CD4-positive, alpha-beta T cell treated with Interleukin-15 for 1 hour (primary cell): Measurements from ENCODE around the gene CKS1B.
A peak's percentile ranks its signal among the peaks of the same experiment; 100 is the strongest.
"Not testable (repeated sequence)": the region's sequence is repeated elsewhere in the genome, so short reads cannot be mapped to it uniquely, and the experiment has no call there.

Experiments
- DNase-seq: peaks from one replicate; pipeline ENCODE4 v3.0.0-alpha.2; 2020

Gene CKS1B

GRCh38 chr1:154966111-154966510 is 8.4 kb upstream of the CKS1B start:
- no peak for DNase-seq

GRCh38 chr1:154967331-154967950 is 7.0 kb upstream of the CKS1B start:
- DNase-seq: no peak

GRCh38 chr1:154968731-154969130 is 5.8 kb upstream of the CKS1B start:
- DNase-seq: no peak

GRCh38 chr1:154969246-154969645 is 5.2 kb upstream of the CKS1B start:
- DNase-seq: no peak

- no peak for DNase-seq
Measured at GRCh38 chr1:154969860-154970452, 4.5 kb upstream of the CKS1B start.

GRCh38 chr1:154970631-154971340 is 3.7 kb upstream of the CKS1B start, which contains the start of gene SHC1:
SHC1 (minus strand) TSS chr1:154970747; CDS start chr1:154970526, 221 bp downstream.
- peak; percentile 67 for DNase-seq

GRCh38 chr1:154971341-154971998 is 3.0 kb upstream of the CKS1B start:
- DNase-seq: no peak

GRCh38 chr1:154972213-154972516 is 2.3 kb upstream of the CKS1B start:
- no peak for DNase-seq

- DNase-seq: no peak
Measured at GRCh38 chr1:154972517-154973343, 1.8 kb upstream of the CKS1B start.

- DNase-seq: peak; percentile 93
Measured at GRCh38 chr1:154973344-154974101, 958 bp upstream of the CKS1B start.

GRCh38 chr1:154974808-154975408 is 427 bp downstream of the CKS1B start:
- DNase-seq: peak; percentile 96

GRCh38 chr1:154975409-154976059 is 1.1 kb downstream of the CKS1B start:
- DNase-seq: peak; percentile 58

GRCh38 chr1:154977762-154978161 is 3.3 kb downstream of the CKS1B start:
- DNase-seq: not testable (repeated sequence)

- no peak for DNase-seq
Measured at GRCh38 chr1:154978360-154978759, 3.9 kb downstream of the CKS1B start.

GRCh38 chr1:154982341-154982740 is 7.9 kb downstream of the CKS1B start:
- no peak for DNase-seq

- DNase-seq: peak; percentile 97
Measured at GRCh38 chr1:154982897-154983648, 8.6 kb downstream of the CKS1B start, which contains the start of gene FLAD1. FLAD1 (plus strand) TSS chr1:154983344; CDS start chr1:154983695, 351 bp downstream.

- no peak for DNase-seq
Measured at GRCh38 chr1:154983776-154984466, 9.4 kb downstream of the CKS1B start.

- DNase-seq: not testable (repeated sequence)
Measured at GRCh38 chr1:154986736-154987135, 12.3 kb downstream of the CKS1B start.

- no peak for DNase-seq
Measured at GRCh38 chr1:154987326-154987725, 12.8 kb downstream of the CKS1B start.
